SU-DHL-6 (cell line): ENCODE measurements around the gene NAIP.
"Not testable (repeated sequence)": the region's sequence is repeated elsewhere in the genome, so short reads cannot be mapped to it uniquely, and the experiment has no call there.

Source experiments
- H2AFZ ChIP-seq: fragments of 200-600 bp; sonication (generic); 2 replicates; pipeline ENCODE4 v1.6.1; 2014; ENCODE audit warnings: low read depth, mild to moderate bottlenecking, moderate library complexity, mixed read lengths, antibody characterized with exemption, low read length; ENCODE audit not compliant: severe bottlenecking
- H3F3A ChIP-seq: fragments of 200-600 bp; shearing (Covaris generic); 2 replicates; pipeline ENCODE4 v1.6.0; 2016; ENCODE audit warnings: antibody characterized with exemption, mild to moderate bottlenecking; ENCODE audit not compliant: insufficient read depth
- H3K27ac ChIP-seq: fragments of 200-600 bp; sonication (generic); 2 replicates; pipeline ENCODE4 v1.5.1; 2016; ENCODE audit warnings: low read depth, mild to moderate bottlenecking, low read length, moderate library complexity, mixed read lengths
- H3K27me3 ChIP-seq: fragments of 200-600 bp; sonication (generic), shearing (Covaris generic); 2 replicates; pipeline ENCODE4 v1.6.0; 2014; ENCODE audit warnings: mild to moderate bottlenecking, low read length
- H3K36me3 ChIP-seq: fragments of 200-600 bp; sonication (generic); 2 replicates; pipeline ENCODE4 v1.6.1; 2014; ENCODE audit warnings: mild to moderate bottlenecking, low read length, mixed read lengths
- H3K4me2 ChIP-seq: fragments of 300-600, 200-600 bp; shearing (Covaris generic), sonication (generic); 2 replicates; pipeline ENCODE4 v1.6.0; 2014; ENCODE audit warnings: low read length, low read depth, mild to moderate bottlenecking; ENCODE audit not compliant: poor library complexity, severe bottlenecking
- H3K4me3 ChIP-seq: fragments of 200-600 bp; sonication (generic); 2 replicates; pipeline ENCODE4 v1.5.1; 2014; ENCODE audit warnings: antibody characterized with exemption, low read length, mild to moderate bottlenecking, mixed read lengths; ENCODE audit not compliant: insufficient read depth, poor library complexity, severe bottlenecking
- H3K79me2 ChIP-seq: fragments of 200-600 bp; sonication (generic); 2 replicates; pipeline ENCODE4 v1.6.1; 2014; ENCODE audit warnings: mild to moderate bottlenecking, low read length, moderate library complexity; ENCODE audit not compliant: insufficient read depth
- H3K9ac ChIP-seq: fragments of 200-600 bp; sonication (generic); 2 replicates; pipeline ENCODE4 v1.7.0; 2014; ENCODE audit warnings: mild to moderate bottlenecking, low read length
- H3K9me2 ChIP-seq: fragments of 200-600 bp; sonication (generic); replicated peaks from 2 replicates; pipeline ENCODE4 v1.6.1; 2014; ENCODE audit warnings: low read length; ENCODE audit not compliant: insufficient read depth
- H3K9me3 ChIP-seq: fragments of 200-600 bp; sonication (generic); 2 replicates; pipeline ENCODE4 v1.6.1; 2014; ENCODE audit warnings: low read length, mixed read lengths; ENCODE audit not compliant: insufficient read depth
- H4K20me1 ChIP-seq: fragments of 200-600 bp; sonication (generic); 2 replicates; pipeline ENCODE4 v1.6.1; 2014; ENCODE audit warnings: low read depth, mild to moderate bottlenecking, antibody characterized with exemption, low read length, moderate library complexity, mixed read lengths
- EZH2phosphoT487 ChIP-seq: fragments of 200-600 bp; sonication (generic), shearing (Covaris generic); conservative IDR thresholded peaks from 2 replicates; pipeline ENCODE4 v1.6.1; 2018; ENCODE audit warnings: mild to moderate bottlenecking, antibody characterized with exemption, low read length, moderate library complexity, mixed read lengths
- TF ChIP-seq, protein P1 (sequence below): fragments of 200-600 bp; sonication (generic); IDR thresholded peaks from one replicate; pipeline ENCODE4 v1.5.1; 2017; ENCODE audit warnings: antibody characterized with exemption, mild to moderate bottlenecking, low read length, moderate library complexity; ENCODE audit not compliant: insufficient read depth, poor library complexity, severe bottlenecking

Gene NAIP

DNA sequence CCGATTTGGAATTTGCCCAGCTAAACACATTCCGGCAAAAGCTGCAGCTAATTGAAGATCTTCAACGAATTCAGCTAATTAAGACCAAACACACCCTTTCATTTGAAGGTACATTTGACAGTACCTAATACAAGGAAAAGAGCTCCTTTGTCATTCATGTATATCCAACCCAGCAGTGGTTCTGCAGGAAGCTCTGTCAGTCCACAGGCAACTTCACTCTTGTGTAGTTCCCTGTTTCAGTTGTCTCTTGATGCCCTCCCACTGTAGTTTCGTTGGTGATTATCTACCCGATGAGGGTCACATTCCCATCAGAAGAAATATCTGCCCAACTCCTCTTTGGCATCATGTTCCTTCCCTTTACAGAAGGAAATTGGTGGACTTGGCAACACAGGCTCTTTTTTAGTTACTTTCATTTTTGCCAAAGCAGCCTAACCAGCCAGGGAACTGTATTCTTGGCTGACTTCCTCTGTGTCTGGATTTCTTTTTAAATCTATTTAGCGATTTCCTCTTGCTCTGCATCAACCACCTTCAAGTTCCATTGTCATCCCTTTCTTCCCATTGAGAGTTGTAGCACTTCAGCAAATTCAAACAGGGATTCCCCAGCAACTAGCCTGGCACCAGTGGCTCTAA is 6.6 kb downstream of the NAIP start:
- H3K27ac ChIP-seq, H3K9ac ChIP-seq, H3K9me3 ChIP-seq, H3F3A ChIP-seq, H3K36me3 ChIP-seq, H3K27me3 ChIP-seq, H3K79me2 ChIP-seq, H3K4me2 ChIP-seq, H3K4me3 ChIP-seq, H2AFZ ChIP-seq, H4K20me1 ChIP-seq, H3K9me2 ChIP-seq: not testable (repeated sequence)

DNA sequence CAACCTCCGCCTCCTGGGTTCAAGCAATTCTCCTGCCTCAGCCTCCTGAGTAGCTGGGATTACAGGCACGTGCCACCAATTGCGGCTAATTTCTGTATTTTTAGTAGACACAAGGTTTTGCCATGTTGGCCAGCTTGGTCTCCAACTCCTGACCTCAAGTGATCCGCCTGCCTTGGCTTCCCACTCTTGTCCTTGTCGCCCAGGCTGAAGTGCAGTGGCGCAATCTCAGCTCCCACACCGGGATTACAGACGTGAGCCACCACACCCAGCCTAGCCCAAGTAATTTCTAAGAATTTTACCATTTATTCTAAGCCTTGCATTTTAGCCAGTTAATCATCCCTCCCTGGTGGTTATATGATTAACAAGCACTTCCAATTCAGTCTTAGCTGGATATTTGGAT is 11.0 kb downstream of the NAIP start:
- Histone ChIP-seq H3K79me2 (no peaks in the 10 kb centered on the region), H3K9me3 (no peaks in the 10 kb centered on the region)

DNA sequence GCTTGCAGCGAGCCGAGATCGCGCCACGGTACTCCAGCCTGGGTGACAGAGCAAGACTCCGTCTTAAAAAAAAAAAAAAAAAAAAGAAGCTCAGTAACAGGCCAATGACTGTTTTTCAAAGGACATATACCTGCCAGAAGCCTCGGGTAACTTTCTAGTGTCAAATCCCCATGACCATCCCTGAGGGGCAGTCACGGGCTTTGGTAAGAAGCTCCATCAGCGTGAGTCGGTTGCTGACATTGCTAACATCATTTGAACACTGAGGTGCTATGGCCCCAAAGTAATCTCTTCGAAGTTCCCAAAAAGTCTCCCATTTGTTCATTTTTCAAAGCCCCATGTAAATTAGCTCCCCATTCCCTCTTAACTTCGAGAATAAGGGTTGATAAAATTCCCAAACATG is 11.6 kb downstream of the NAIP start:
- Histone ChIP-seq H3K9me3 (no peaks in the 10 kb centered on the region), H2AFZ (no peak overlapping the region), H3K36me3 (no peaks in the 10 kb centered on the region), H3K9ac (no peak overlapping the region), H3K27ac (no peak overlapping the region), H3K27me3 (no peaks in the 10 kb centered on the region), H3K4me3 (no peak overlapping the region), H3K4me2 (no peak overlapping the region), H3K79me2 (no peaks in the 10 kb centered on the region), H3K9me2 (no peaks in the 10 kb centered on the region), H4K20me1 (no peaks in the 10 kb centered on the region), H3F3A (no peaks in the 10 kb centered on the region)
- TF ChIP-seq EZH2phosphoT487, result no peak
- TF ChIP-seq, protein P1, sequence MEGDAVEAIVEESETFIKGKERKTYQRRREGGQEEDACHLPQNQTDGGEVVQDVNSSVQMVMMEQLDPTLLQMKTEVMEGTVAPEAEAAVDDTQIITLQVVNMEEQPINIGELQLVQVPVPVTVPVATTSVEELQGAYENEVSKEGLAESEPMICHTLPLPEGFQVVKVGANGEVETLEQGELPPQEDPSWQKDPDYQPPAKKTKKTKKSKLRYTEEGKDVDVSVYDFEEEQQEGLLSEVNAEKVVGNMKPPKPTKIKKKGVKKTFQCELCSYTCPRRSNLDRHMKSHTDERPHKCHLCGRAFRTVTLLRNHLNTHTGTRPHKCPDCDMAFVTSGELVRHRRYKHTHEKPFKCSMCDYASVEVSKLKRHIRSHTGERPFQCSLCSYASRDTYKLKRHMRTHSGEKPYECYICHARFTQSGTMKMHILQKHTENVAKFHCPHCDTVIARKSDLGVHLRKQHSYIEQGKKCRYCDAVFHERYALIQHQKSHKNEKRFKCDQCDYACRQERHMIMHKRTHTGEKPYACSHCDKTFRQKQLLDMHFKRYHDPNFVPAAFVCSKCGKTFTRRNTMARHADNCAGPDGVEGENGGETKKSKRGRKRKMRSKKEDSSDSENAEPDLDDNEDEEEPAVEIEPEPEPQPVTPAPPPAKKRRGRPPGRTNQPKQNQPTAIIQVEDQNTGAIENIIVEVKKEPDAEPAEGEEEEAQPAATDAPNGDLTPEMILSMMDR, result no peak

More for the DNA sequence above, 11.0 kb downstream of the NAIP start:
- no peak overlapping the region for H3K9ac ChIP-seq
- H3K27me3 ChIP-seq, result no peaks in the 10 kb centered on the region
- no peak overlapping the region for H3K4me2 ChIP-seq
- no peaks in the 10 kb centered on the region for H3F3A ChIP-seq
- H3K9me2 ChIP-seq, result no peaks in the 10 kb centered on the region
- no peak overlapping the region for H2AFZ ChIP-seq
- no peaks in the 10 kb centered on the region for H3K36me3 ChIP-seq
- H3K27ac ChIP-seq, result no peak overlapping the region
- H4K20me1 ChIP-seq, result no peaks in the 10 kb centered on the region
- TF ChIP-seq EZH2phosphoT487, result no peak
- TF ChIP-seq, protein P1, result no peak
- H3K4me3 ChIP-seq, result no peak overlapping the region

DNA sequence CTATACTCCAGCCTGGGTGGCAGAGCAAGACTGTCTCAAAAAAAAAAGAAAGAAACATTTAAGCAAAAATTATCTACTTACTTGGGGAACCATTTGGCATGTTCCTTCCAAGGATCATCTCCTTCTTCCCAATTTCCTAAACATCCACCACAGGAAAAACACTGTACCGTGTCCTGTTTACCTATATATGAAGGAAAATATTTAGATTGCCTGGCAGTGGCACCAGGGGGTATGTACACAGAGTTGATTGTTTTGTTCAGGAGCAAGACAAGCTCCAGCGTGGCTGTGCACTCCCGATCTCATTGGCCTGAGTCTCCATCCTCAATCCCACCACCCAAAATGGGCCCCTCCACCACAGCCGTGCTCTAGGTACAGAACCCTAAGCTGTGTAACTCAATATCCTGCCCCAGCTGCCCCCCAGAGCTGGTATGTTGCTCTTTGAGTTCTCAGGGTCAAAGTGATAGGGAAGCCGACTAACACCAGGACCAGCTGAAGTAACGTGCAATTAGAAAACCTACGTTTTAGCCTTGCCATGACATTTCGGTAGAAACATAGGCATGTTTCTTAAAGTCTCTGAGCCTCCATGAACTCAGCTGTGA is 13.8 kb downstream of the NAIP start:
- Histone ChIP-seq H3K9me2 (no peaks in the 10 kb centered on the region), H3K27me3 (no peaks in the 10 kb centered on the region), H3F3A (no peaks in the 10 kb centered on the region), H3K9me3 (no peaks in the 10 kb centered on the region), H3K36me3 (no peaks in the 10 kb centered on the region), H3K79me2 (no peaks in the 10 kb centered on the region), H3K4me3 (no peak overlapping the region), H2AFZ (no peak overlapping the region), H3K4me2 (no peak overlapping the region), H4K20me1 (no peaks in the 10 kb centered on the region), H3K27ac (no peak overlapping the region), H3K9ac (no peak overlapping the region)
- TF ChIP-seq, protein P1, result no peak
- TF ChIP-seq EZH2phosphoT487, result no peak

DNA sequence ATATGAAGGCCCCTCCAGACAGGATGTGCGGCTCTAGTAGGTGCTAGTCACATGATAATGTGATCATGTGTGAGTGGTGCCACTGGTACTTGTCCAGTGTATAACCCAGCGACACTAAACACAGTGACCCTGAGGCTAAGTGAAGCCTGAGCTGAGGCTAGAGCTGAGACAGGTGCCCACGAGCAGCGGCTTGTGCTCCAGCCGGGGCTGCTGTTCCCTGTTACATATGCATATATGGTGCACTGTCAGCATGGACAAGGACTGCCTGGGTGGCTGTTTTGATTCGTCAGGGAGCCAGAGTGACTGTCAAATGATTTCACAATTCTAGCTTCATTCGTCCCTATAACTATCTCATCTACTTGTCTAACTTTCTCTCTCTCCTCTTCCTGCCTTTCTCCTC is 18.2 kb downstream of the NAIP start:
- H4K20me1 ChIP-seq, H3K27ac ChIP-seq, H3K36me3 ChIP-seq, H3K9ac ChIP-seq, H3K4me3 ChIP-seq, H3K4me2 ChIP-seq, H3K79me2 ChIP-seq, H3K27me3 ChIP-seq, H3K9me3 ChIP-seq, H3F3A ChIP-seq, H2AFZ ChIP-seq, H3K9me2 ChIP-seq: not testable (repeated sequence)

DNA sequence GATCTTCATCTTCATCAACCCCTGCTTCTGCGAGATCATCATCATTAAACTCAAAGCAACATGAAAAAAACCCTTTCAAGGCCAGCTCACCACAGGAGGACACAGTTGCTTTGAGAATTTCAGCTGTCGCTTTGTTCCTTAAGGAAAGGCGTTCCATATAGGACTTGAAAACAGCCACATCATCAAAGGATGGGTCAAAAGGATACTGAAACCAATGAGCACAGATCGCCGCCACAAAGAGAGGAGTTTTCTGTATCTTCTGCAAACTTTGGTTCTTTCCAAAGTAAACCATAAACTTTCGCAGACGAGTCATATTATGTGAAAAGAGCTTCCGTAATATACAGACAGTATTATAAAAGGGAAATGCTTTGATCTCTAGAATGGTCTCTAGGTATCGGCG is 40.3 kb downstream of the NAIP start:
- not testable (repeated sequence) for H3K27me3 ChIP-seq, H3K36me3 ChIP-seq, H3K79me2 ChIP-seq, H3K4me3 ChIP-seq, H3K9me3 ChIP-seq, H3K4me2 ChIP-seq, H3K27ac ChIP-seq, H4K20me1 ChIP-seq, H3K9ac ChIP-seq, H3K9me2 ChIP-seq, H2AFZ ChIP-seq, H3F3A ChIP-seq
